HepG2 (cell line): Measurements from ENCODE around the gene UTRN. TPM values are rescaled to one million over a fixed set of nuclear protein-coding genes. Genes with fewer than 3 reads are reported as not detected.

ENCODE experiments used
- DRAP1 ChIP-seq: IDR thresholded peaks from 2 replicates; pipeline ENCODE4 v1.6.1; 2016; ENCODE audit warnings: missing genetic modification reagents, missing compliant biosample characterization
- GLMP ChIP-seq: sonication (generic); formaldehyde crosslinking; IDR thresholded peaks from 2 replicates; pipeline ENCODE4 v1.9.0; 2021; ENCODE audit warnings: missing genetic modification reagents, mild to moderate bottlenecking, borderline replicate concordance
- HNF1A ChIP-seq, 2 experiments: sonication (generic) in 1 of 2; formaldehyde crosslinking in 1 of 2; IDR thresholded peaks; 2 replicates each; pipeline versions ENCODE4 v1.4.0 to v1.6.1; 2016 to 2020; ENCODE audit warnings: borderline replicate concordance in 1 of 2, low read depth in 1 of 2, mild to moderate bottlenecking in 1 of 2, missing genetic modification reagents in 1 of 2
- KLF12 ChIP-seq: sonication (generic); formaldehyde crosslinking; IDR thresholded peaks from 2 replicates; pipeline ENCODE4 v1.4.0; 2020; ENCODE audit warnings: missing genetic modification reagents, borderline replicate concordance
- KMT2A ChIP-seq: sonication (generic); formaldehyde crosslinking; IDR thresholded peaks from 2 replicates; pipeline ENCODE4 v1.4.0; 2020; ENCODE audit warnings: missing genetic modification reagents
- MED13 ChIP-seq: sonication (generic); formaldehyde crosslinking; IDR thresholded peaks from 2 replicates; pipeline ENCODE4 v1.5.0; 2020; ENCODE audit warnings: missing genetic modification reagents
- MTF1 ChIP-seq: sonication (generic); formaldehyde crosslinking; IDR thresholded peaks from 2 replicates; pipeline ENCODE4 v1.5.0; 2020; ENCODE audit warnings: missing genetic modification reagents
- NR2F6 ChIP-seq, 2 experiments: IDR thresholded peaks; 2 replicates each; pipeline ENCODE4 v1.6.1; 2016; ENCODE audit warnings: antibody characterized with exemption in 1 of 2, mild to moderate bottlenecking in 1 of 2
- PAX8 ChIP-seq: sonication (generic); formaldehyde crosslinking; IDR thresholded peaks from 2 replicates; pipeline ENCODE4 v1.8.0; 2022; ENCODE audit warnings: mild to moderate bottlenecking, missing genetic modification reagents, borderline replicate concordance
- POGZ ChIP-seq: sonication (generic); formaldehyde crosslinking; IDR thresholded peaks from 2 replicates; pipeline ENCODE4 v1.4.0; 2020; ENCODE audit warnings: mild to moderate bottlenecking, missing genetic modification reagents
- POLR2AphosphoS5 ChIP-seq: IDR thresholded peaks from 2 replicates; pipeline ENCODE4 v1.6.1; 2012; ENCODE audit warnings: low read depth, low read length
- PRMT3 ChIP-seq: sonication (generic); formaldehyde crosslinking; IDR thresholded peaks from 2 replicates; pipeline ENCODE4 v1.8.1; 2022; ENCODE audit warnings: low read depth, mild to moderate bottlenecking, moderate library complexity, missing genetic modification reagents, borderline replicate concordance
- SNAPC2 ChIP-seq: sonication (generic); formaldehyde crosslinking; IDR thresholded peaks from 2 replicates; pipeline ENCODE4 v1.8.1; 2022; ENCODE audit warnings: mild to moderate bottlenecking, missing genetic modification reagents
- SOX6 ChIP-seq, 2 experiments: fragments of 450-650 bp in 1 of 2; sonication (generic) in 1 of 2; formaldehyde crosslinking in 1 of 2; IDR thresholded peaks; 2 replicates each; pipeline versions ENCODE4 v1.4.0 to v1.6.1; 2017 to 2020; ENCODE audit warnings: antibody characterized with exemption in 1 of 2, mild to moderate bottlenecking in 1 of 2, missing genetic modification reagents in 1 of 2
- ZBTB39 ChIP-seq: sonication (generic); formaldehyde crosslinking; IDR thresholded peaks from 2 replicates; pipeline ENCODE4 v1.5.0; 2020; ENCODE audit warnings: missing genetic modification reagents
- ZNF574 ChIP-seq: sonication (generic); formaldehyde crosslinking; IDR thresholded peaks from 2 replicates; pipeline ENCODE4 v1.4.0; 2020; ENCODE audit warnings: missing genetic modification reagents
- polyA plus RNA-seq, 8 experiments: library from polyadenylated mRNA; depleted of rRNA in 3 of 8; stranded (reverse) in 7 of 8; unstranded in 1 of 8; fragments of >200 nt; fragmentation: Illumina TruSeq in 4 of 8; extraction: Trizol in 4 of 8; gene quantifications; 2 replicates each; pipeline versions ENCODE4 v1.2.1 to v1.2.3, GENCODE V29; 2011 to 2016; ENCODE audit warnings: low read depth in 4 of 8, missing spikeins in 1 of 8, mixed read lengths in 1 of 8; ENCODE audit not compliant: insufficient read depth in 1 of 8
- total RNA-seq, 5 experiments: library from RNA; depleted of rRNA; stranded (reverse); fragments of >200 nt; fragmentation: Illumina TruSeq; extraction: Trizol; gene quantifications; 2 replicates each; pipeline ENCODE4 v1.2.3, GENCODE V29; 2016; ENCODE audit warnings: low read depth in 1 of 5

Gene UTRN
- total and polyA plus RNA-seq, 2 of the 13 experiments (the other 11 are each of a cell fraction or from before 2014, with no cell fraction given): 102 to 116 TPM

- TF ChIP-seq KMT2A (CRISPR knock-in tag) (peak; percentile 84; the same call in 1 of the 2 replicates), SNAPC2 (CRISPR knock-in tag) (peak; percentile 79; the same call in 1 of the 2 replicates), NR2F6 (IDR thresholded peaks at IDR 0.05) (no peak), NR2F6 (CRISPR knock-in tag; IDR thresholded peaks at IDR 0.05) (peak; percentile 71; the same call in 1 of the 2 replicates), DRAP1 (CRISPR knock-in tag) (peak; percentile 37; the same call in 1 of the 2 replicates), ZBTB39 (no peak), ZNF574 (peak; percentile 72), HNF1A (IDR thresholded peaks at IDR 0.05; ENCODE audit: low read depth) (no peak), HNF1A (CRISPR knock-in tag; IDR thresholded peaks at IDR 0.05; ENCODE audit: borderline replicate concordance) (peak; percentile 55; the same call in 1 of the 2 replicates), POLR2AphosphoS5 (peak; percentile 51; the same call in 1 of the 2 replicates), GLMP (CRISPR knock-in tag) (no peak), PAX8 (CRISPR knock-in tag) (peak; percentile 72; the same call in 1 of the 2 replicates), MED13 (CRISPR knock-in tag) (no peak; the same call in 1 of the 2 replicates), SOX6 (IDR thresholded peaks at IDR 0.05) (no peak), SOX6 (CRISPR knock-in tag; IDR thresholded peaks at IDR 0.05) (0 out of 2 replicates have a peak, but pooled peaks have one; percentile 41), PRMT3 (CRISPR knock-in tag) (no peak), KLF12 (CRISPR knock-in tag) (peak; percentile 22; the same call in 1 of the 2 replicates), MTF1 (CRISPR knock-in tag) (no peak), POGZ (CRISPR knock-in tag) (peak; percentile 79)
Measured at GRCh38 chr6:144286503-144287393, 1.6 kb downstream of the UTRN start (continued).
